CD14-positive monocyte (primary cell): ENCODE measurements around the gene NCK1. TPM values are rescaled to one million over a fixed set of nuclear protein-coding genes. Genes with fewer than 3 reads are reported as not detected.

Experiments used
- DNase-seq, 3 donors: peaks; one replicate each; pipeline ENCODE4 v3.0.0-alpha.2; 2011 to 2022
- H2AFZ ChIP-seq: 2 replicates; pipeline ENCODE4 v1.6.0; 2012; ENCODE audit warnings: mild to moderate bottlenecking, low read depth, low read length, inconsistent platforms; ENCODE audit not compliant: insufficient read depth, poor library complexity, severe bottlenecking
- H3K27ac ChIP-seq, 2 donors: 1 replicate in 1 of 2; 2 replicates in 1 of 2; pipeline ENCODE4 v1.5.1; 2012 to 2013; ENCODE audit warnings: low read length in 2 of 2, control low read depth in 1 of 2, inconsistent platforms in 1 of 2, low read depth in 1 of 2, mild to moderate bottlenecking in 1 of 2
- H3K27me3 ChIP-seq, 2 donors: one replicate each; pipeline versions ENCODE4 v1.6.0 to v1.6.1; 2011 to 2013; ENCODE audit warnings: low read length in 2 of 2; ENCODE audit not compliant: control insufficient read depth in 2 of 2, insufficient read depth in 2 of 2
- H3K36me3 ChIP-seq, 2 donors: replicated peaks in 1 of 2; 1 replicate in 1 of 2; 2 replicates in 1 of 2; pipeline versions ENCODE4 v1.5.1 to v1.6.1; 2012 to 2013; ENCODE audit warnings: low read length in 2 of 2, control low read depth in 1 of 2, inconsistent platforms in 1 of 2, mild to moderate bottlenecking in 1 of 2; ENCODE audit not compliant: insufficient read depth in 2 of 2, control insufficient read depth in 1 of 2
- H3K4me1 ChIP-seq, 2 donors: 1 replicate in 1 of 2; 2 replicates in 1 of 2; pipeline versions ENCODE4 v1.5.1 to v1.6.1; 2012 to 2013; ENCODE audit warnings: low read length in 2 of 2, control low read depth in 1 of 2, inconsistent platforms in 1 of 2, mild to moderate bottlenecking in 1 of 2, moderate library complexity in 1 of 2; ENCODE audit not compliant: insufficient read depth in 2 of 2, control insufficient read depth in 1 of 2
- H3K4me2 ChIP-seq: replicated peaks from 2 replicates; pipeline ENCODE3; 2012; ENCODE audit warnings: low read length, moderate library complexity, mild to moderate bottlenecking; ENCODE audit not compliant: poor library complexity, severe bottlenecking; ENCODE audit errors: extremely low read depth
- H3K4me3 ChIP-seq, 3 experiments: fragments of 200-600 bp in 1 of 3; sonication (generic) in 1 of 3; replicated peaks in 1 of 3; 1 replicate in 2 of 3; 2 replicates in 1 of 3; pipeline ENCODE4 v1.5.1; 2011 to 2013; ENCODE audit warnings: low read length in 3 of 3, mild to moderate bottlenecking in 3 of 3, control low read depth in 2 of 3, low read depth in 2 of 3, inconsistent platforms in 1 of 3, moderate library complexity in 1 of 3
- H3K79me2 ChIP-seq: 2 replicates; pipeline ENCODE4 v1.6.0; 2012; ENCODE audit warnings: mild to moderate bottlenecking, control low read depth, inconsistent platforms, low read length, moderate library complexity; ENCODE audit not compliant: insufficient read depth
- H3K9ac ChIP-seq: 2 replicates; pipeline ENCODE4 v1.6.0; 2017; ENCODE audit warnings: low read length, mild to moderate bottlenecking; ENCODE audit not compliant: insufficient read depth, poor library complexity, severe bottlenecking
- H3K9me3 ChIP-seq, 2 donors: replicated peaks in 1 of 2; 1 replicate in 1 of 2; 2 replicates in 1 of 2; pipeline versions ENCODE4 v1.5.1 to v1.6.1; 2012 to 2013; ENCODE audit warnings: low read length in 2 of 2, control low read depth in 1 of 2; ENCODE audit not compliant: control insufficient read depth in 1 of 2, insufficient read depth in 1 of 2
- H4K20me1 ChIP-seq: 2 replicates; pipeline ENCODE4 v1.6.0; 2012; ENCODE audit warnings: mild to moderate bottlenecking, low read length, control low read depth, moderate library complexity; ENCODE audit not compliant: insufficient read depth
- H3K27ac Mint-ChIP-seq, 7 donors: one replicate each; pipeline ENCODE4 v1.8.0; 2020; ENCODE audit warnings: mild to moderate bottlenecking in 7 of 7, mixed read lengths in 7 of 7, moderate library complexity in 6 of 7, inconsistent platforms in 2 of 7
- H3K27me3 Mint-ChIP-seq, 3 donors: one replicate each; pipeline ENCODE4 v1.8.0; 2021 to 2022; ENCODE audit warnings: low read depth in 3 of 3, mild to moderate bottlenecking in 3 of 3, mixed read lengths in 3 of 3, moderate library complexity in 3 of 3, inconsistent platforms in 1 of 3
- H3K36me3 Mint-ChIP-seq, 2 donors: one replicate each; pipeline ENCODE4 v1.8.0; 2020; ENCODE audit warnings: mixed read lengths in 2 of 2, inconsistent platforms in 1 of 2, mild to moderate bottlenecking in 1 of 2
- H3K4me1 Mint-ChIP-seq: one replicate; pipeline ENCODE4 v1.8.0; 2020; ENCODE audit warnings: mild to moderate bottlenecking, mixed read lengths
- H3K4me3 Mint-ChIP-seq, 2 donors: one replicate each; pipeline ENCODE4 v1.8.0; 2020; ENCODE audit warnings: mild to moderate bottlenecking in 2 of 2, mixed read lengths in 2 of 2, moderate library complexity in 1 of 2
- H3K9me3 Mint-ChIP-seq, 7 donors: one replicate each; pipeline ENCODE4 v1.8.0; 2020 to 2022; ENCODE audit warnings: mixed read lengths in 7 of 7, mild to moderate bottlenecking in 6 of 7, moderate library complexity in 6 of 7, inconsistent platforms in 2 of 7
- CTCF ChIP-seq: fragments of 200-600 bp; IDR thresholded peaks from one replicate; pipeline ENCODE4 v1.8.0; 2022; ENCODE audit warnings: antibody characterized with exemption, mild to moderate bottlenecking
- WGBS: methylation state at CpG from one replicate; pipeline ENCODE4 v1.1.5; 2013; ENCODE audit warnings: missing lambda C conversion rate; ENCODE audit not compliant: insufficient coverage; 5-methylcytosine and 5-hydroxymethylcytosine counted together
- intact Hi-C, 2 donors: fragments of 100-400 bp; cut with micrococcal nuclease; formaldehyde crosslinking; loops; one replicate each; pipeline versions ENCODE4 v1.15.0 to v1.15.1; 2023
- polyA plus RNA-seq, 3 donors: library from polyadenylated mRNA; depleted of rRNA in 1 of 3; unstranded in 2 of 3; stranded (reverse) in 1 of 3; fragments of 300-500 nt in 2 of 3; fragments of >200 nt in 1 of 3; fragmentation: Illumina TruSeq in 2 of 3; gene quantifications; 1 replicate in 2 of 3; 2 replicates in 1 of 3; pipeline ENCODE4 v1.2.3, GENCODE V29; 2012 to 2021

The NCK1 gene
- polyA plus RNA-seq, 3 donors: 20.4 to 28.8 (median 22.8) TPM

GRCh38 chr3:136954251-136954650, 92.2 kb downstream of the NCK1 start:
- Mint-ChIP-seq H3K9me3 (peaks cover 0 to 2% (median 0%) of the 10 kb centered on the region in 7 donors), H3K4me1 (peaks cover 42% of the 10 kb centered on the region), H3K27me3 (peaks cover 0 to 2% (median 1%) of the 10 kb centered on the region in 3 donors), H3K4me3 (no peak overlapping the region), H3K27ac (peak overlapping the region in 1 of 7 donors; percentile 41), H3K36me3 (peaks cover 3 to 9% of the 10 kb centered on the region in 2 donors)
- Histone ChIP-seq H4K20me1 (peaks cover 3% of the 10 kb centered on the region), H3K4me2 (no peak overlapping the region), H3K9me3 (no peaks in the 10 kb centered on the region), H3K27me3 (no peaks in the 10 kb centered on the region), H2AFZ (no peak overlapping the region), H3K27ac (peak overlapping the region in 1 of 2 donors; percentile 28), H3K36me3 (peaks cover 0 to under 1% of the 10 kb centered on the region in 2 donors), H3K4me1 (peaks cover 13 to 32% of the 10 kb centered on the region in 2 donors), H3K79me2 (no peaks in the 10 kb centered on the region), H3K4me3 (no peak overlapping the region), H3K9ac (no peak overlapping the region)
- intact Hi-C loops: no loop called here
- DNase-seq: peak in 1 of 3 donors; percentile 15
- 38% methylated on average over 1 of the region's 2 CpGs for WGBS
- TF ChIP-seq CTCF: no peak

- Mint-ChIP-seq H3K36me3 (peaks cover 7 to 13% of the 10 kb centered on the region in 2 donors), H3K27me3 (peaks cover 0 to 2% (median 1%) of the 10 kb centered on the region in 3 donors), H3K4me1 (peaks cover 39% of the 10 kb centered on the region), H3K4me3 (no peak overlapping the region), H3K27ac (peak overlapping the region in 2 of 7 donors; percentile 2 to 22), H3K9me3 (peaks cover 0 to 2% (median 0%) of the 10 kb centered on the region in 7 donors)
- H4K20me1 ChIP-seq: peaks cover under 1% of the 10 kb centered on the region
- peak overlapping the region in 1 of 2 donors; percentile 28 for H3K27ac ChIP-seq
- no peaks in the 10 kb centered on the region for H3K9me3 ChIP-seq
- H3K79me2 ChIP-seq: no peaks in the 10 kb centered on the region
- peaks cover 12 to 26% of the 10 kb centered on the region in 2 donors for H3K4me1 ChIP-seq
- TF ChIP-seq CTCF: no peak
- no peak overlapping the region for H2AFZ ChIP-seq
- H3K27me3 ChIP-seq: no peaks in the 10 kb centered on the region
- H3K9ac ChIP-seq: no peak overlapping the region
- intact Hi-C loops: no loop called here
- H3K36me3 ChIP-seq: peaks cover 0 to 6% of the 10 kb centered on the region in 2 donors
- DNase-seq: no peak
- H3K4me3 ChIP-seq: no peak overlapping the region
- no peak overlapping the region for H3K4me2 ChIP-seq
- WGBS: 100% methylated on average over 3 of the region's 4 CpGs
These were observed 93.2 kb downstream of the NCK1 start for GRCh38 chr3:136954980-136955780.
